Kidney epithelial cell (primary cell): ENCODE data around the gene LZTR1. TPM values are rescaled to one million over a fixed set of nuclear protein-coding genes. Genes with fewer than 3 reads are reported as not detected.

Experiments used
- DNase-seq: peaks from one replicate; pipeline ENCODE4 v3.0.0-alpha.2; 2010; ENCODE audit warnings: low read depth
- H3K27me3 ChIP-seq: 2 replicates; pipeline ENCODE4 v1.6.0; 2011; ENCODE audit warnings: low read length; ENCODE audit not compliant: control insufficient read depth, insufficient read depth
- H3K36me3 ChIP-seq: 2 replicates; pipeline ENCODE4 v1.5.1; 2011; ENCODE audit warnings: low read length; ENCODE audit not compliant: control insufficient read depth, insufficient read depth
- H3K4me3 ChIP-seq: 2 replicates; pipeline ENCODE4 v1.5.1; 2011; ENCODE audit warnings: low read depth, mild to moderate bottlenecking, control low read depth, low read length
- CTCF ChIP-seq: IDR thresholded peaks from 2 replicates; pipeline ENCODE4 v1.5.1; 2011; ENCODE audit warnings: mild to moderate bottlenecking, moderate library complexity, low read length, control low read depth, inconsistent platforms; ENCODE audit not compliant: insufficient read depth, poor library complexity, severe bottlenecking
- total RNA-seq: library from RNA; depleted of rRNA; stranded (reverse); fragments of >200 nt; gene quantifications from 2 replicates; pipeline ENCODE4 v1.2.3, GENCODE V29; 2015

LZTR1 gene
- total RNA-seq, 1 donor from 2014 or later = 45.2 TPM

- Histone ChIP-seq H3K27me3 (no peaks in the 10 kb centered on the region), H3K36me3 (peaks cover 1% of the 10 kb centered on the region), H3K4me3 (no peak overlapping the region)
- DNase-seq = no peak
- TF ChIP-seq CTCF = no peak
Measured at GRCh38 chr22:20951151-20951931, 30.8 kb upstream of the LZTR1 start.

GRCh38 chr22:20951932-20952380 is 30.1 kb upstream of the LZTR1 start:
- no peak for DNase-seq
- no peak overlapping the region for H3K4me3 ChIP-seq
- no peaks in the 10 kb centered on the region for H3K27me3 ChIP-seq
- TF ChIP-seq CTCF = no peak
- peaks cover 1% of the 10 kb centered on the region for H3K36me3 ChIP-seq

GRCh38 chr22:20952544-20953341 is 29.4 kb upstream of the LZTR1 start:
- TF ChIP-seq CTCF = no peak
- Histone ChIP-seq H3K27me3 (no peaks in the 10 kb centered on the region), H3K4me3 (no peak overlapping the region), H3K36me3 (peaks cover 1% of the 10 kb centered on the region)
- DNase-seq = no peak

GRCh38 chr22:20953342-20953608 is 28.8 kb upstream of the LZTR1 start:
- DNase-seq = no peak
- H3K4me3 ChIP-seq = no peak overlapping the region
- no peak for TF ChIP-seq CTCF
- no peaks in the 10 kb centered on the region for H3K27me3 ChIP-seq
- peaks cover 1% of the 10 kb centered on the region for H3K36me3 ChIP-seq

GRCh38 chr22:20953668-20954500 is 28.2 kb upstream of the LZTR1 start:
- Histone ChIP-seq H3K27me3 (no peaks in the 10 kb centered on the region), H3K4me3 (no peak overlapping the region), H3K36me3 (peaks cover 1% of the 10 kb centered on the region)
- DNase-seq = no peak
- TF ChIP-seq CTCF = no peak
